Parathyroid adenoma (tissue), 2 donors: ENCODE data around the gene CAV1.

Experiments used
- H2AFZ ChIP-seq: fragments of 300-600 bp; sonication (generic); one replicate; pipeline ENCODE4 v1.7.0; 2017; ENCODE audit warnings: antibody characterized with exemption, mild to moderate bottlenecking
- H3K27ac ChIP-seq: fragments of 300-600 bp; sonication (generic); one replicate; pipeline ENCODE4 v1.7.0; 2017
- H3K27me3 ChIP-seq: fragments of 300-600 bp; sonication (generic); one replicate; pipeline ENCODE4 v1.7.0; 2017; ENCODE audit warnings: low read length; ENCODE audit not compliant: control insufficient read depth, insufficient read depth
- H3K36me3 ChIP-seq: fragments of 300-600 bp; sonication (generic); one replicate; pipeline ENCODE4 v1.7.0; 2017; ENCODE audit warnings: low read length; ENCODE audit not compliant: control insufficient read depth, insufficient read depth
- H3K4me1 ChIP-seq: fragments of 300-600 bp; sonication (generic); one replicate; pipeline ENCODE4 v1.7.0; 2017; ENCODE audit warnings: control low read depth
- H3K4me2 ChIP-seq: fragments of 300-600 bp; sonication (generic); one replicate; pipeline ENCODE4 v1.7.0; 2017; ENCODE audit warnings: low read length
- H3K4me3 ChIP-seq: fragments of 300-600 bp; sonication (generic); one replicate; pipeline ENCODE4 v1.7.0; 2017; ENCODE audit warnings: low read depth, low read length
- H3K79me2 ChIP-seq: fragments of 300-600 bp; sonication (generic); one replicate; pipeline ENCODE4 v1.7.0; 2017; ENCODE audit warnings: control low read depth
- H3K9ac ChIP-seq: fragments of 300-600 bp; sonication (generic); one replicate; pipeline ENCODE4 v1.7.0; 2017; ENCODE audit warnings: mild to moderate bottlenecking
- H3K9me3 ChIP-seq: fragments of 300-600 bp; sonication (generic); one replicate; pipeline ENCODE4 v1.7.0; 2017; ENCODE audit warnings: low read length; ENCODE audit not compliant: control insufficient read depth
- TF ChIP-seq, protein P1 (sequence below): fragments of 300-600 bp; sonication (generic); IDR thresholded peaks from one replicate; pipeline ENCODE4 v1.7.0; 2017; ENCODE audit warnings: antibody characterized with exemption, mild to moderate bottlenecking
- donor health status: primary hyperparathyroidism.

The CAV1 gene

DNA sequence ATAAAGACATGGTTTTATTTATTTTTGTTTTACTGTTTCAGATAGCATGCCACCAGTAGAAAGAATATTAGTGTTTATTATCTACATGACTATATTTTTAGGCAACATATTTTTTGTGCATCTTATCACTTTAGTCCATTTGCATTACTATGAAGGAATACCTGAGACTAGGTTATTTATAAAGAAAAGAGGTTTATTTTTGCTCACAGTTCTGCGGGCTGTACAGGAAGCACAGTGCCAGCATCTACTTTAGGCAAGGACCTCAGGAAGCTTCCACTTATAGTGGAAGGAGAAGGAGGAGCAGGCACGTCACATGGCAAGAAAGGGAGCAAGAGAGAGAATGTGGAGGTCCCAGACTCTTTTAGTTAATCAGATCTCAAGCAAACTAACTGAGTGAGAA is 19.6 kb upstream of the CAV1 start:
- Histone ChIP-seq H3K27ac (no peak overlapping the region), H3K4me2 (no peak overlapping the region), H3K9me3 (no peaks in the 10 kb centered on the region), H3K4me1 (peaks cover 2% of the 10 kb centered on the region), H3K27me3 (no peaks in the 10 kb centered on the region), H3K4me3 (no peak overlapping the region), H2AFZ (no peak overlapping the region), H3K9ac (no peak overlapping the region), H3K79me2 (no peaks in the 10 kb centered on the region), H3K36me3 (no peaks in the 10 kb centered on the region)
- TF ChIP-seq, protein P1, sequence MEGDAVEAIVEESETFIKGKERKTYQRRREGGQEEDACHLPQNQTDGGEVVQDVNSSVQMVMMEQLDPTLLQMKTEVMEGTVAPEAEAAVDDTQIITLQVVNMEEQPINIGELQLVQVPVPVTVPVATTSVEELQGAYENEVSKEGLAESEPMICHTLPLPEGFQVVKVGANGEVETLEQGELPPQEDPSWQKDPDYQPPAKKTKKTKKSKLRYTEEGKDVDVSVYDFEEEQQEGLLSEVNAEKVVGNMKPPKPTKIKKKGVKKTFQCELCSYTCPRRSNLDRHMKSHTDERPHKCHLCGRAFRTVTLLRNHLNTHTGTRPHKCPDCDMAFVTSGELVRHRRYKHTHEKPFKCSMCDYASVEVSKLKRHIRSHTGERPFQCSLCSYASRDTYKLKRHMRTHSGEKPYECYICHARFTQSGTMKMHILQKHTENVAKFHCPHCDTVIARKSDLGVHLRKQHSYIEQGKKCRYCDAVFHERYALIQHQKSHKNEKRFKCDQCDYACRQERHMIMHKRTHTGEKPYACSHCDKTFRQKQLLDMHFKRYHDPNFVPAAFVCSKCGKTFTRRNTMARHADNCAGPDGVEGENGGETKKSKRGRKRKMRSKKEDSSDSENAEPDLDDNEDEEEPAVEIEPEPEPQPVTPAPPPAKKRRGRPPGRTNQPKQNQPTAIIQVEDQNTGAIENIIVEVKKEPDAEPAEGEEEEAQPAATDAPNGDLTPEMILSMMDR, result no peak

DNA sequence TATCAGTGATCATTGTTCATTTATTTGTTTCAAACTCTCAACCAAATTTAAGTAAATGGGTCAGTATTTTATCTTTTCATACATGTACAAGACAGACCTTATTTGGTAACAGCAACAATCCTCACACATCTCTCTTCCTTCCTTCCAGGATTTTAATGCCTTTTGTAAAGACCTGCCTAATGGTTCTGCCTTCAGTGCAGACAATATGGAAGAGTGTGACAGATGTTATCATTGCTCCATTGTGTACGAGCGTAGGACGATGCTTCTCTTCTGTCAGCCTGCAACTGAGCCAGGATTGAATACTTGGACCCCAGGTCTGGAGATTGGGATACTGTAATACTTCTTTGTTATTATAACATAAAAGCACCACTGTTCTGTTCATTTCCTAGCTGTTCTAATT is 19.0 kb upstream of the CAV1 start:
- Histone ChIP-seq H3K9me3 (no peaks in the 10 kb centered on the region), H3K27ac (no peak overlapping the region), H3K36me3 (no peaks in the 10 kb centered on the region), H3K4me3 (no peak overlapping the region), H2AFZ (no peak overlapping the region), H3K4me2 (no peak overlapping the region), H3K9ac (no peak overlapping the region), H3K79me2 (no peaks in the 10 kb centered on the region), H3K27me3 (no peaks in the 10 kb centered on the region), H3K4me1 (no peaks in the 10 kb centered on the region)
- TF ChIP-seq, protein P1, result no peak

DNA sequence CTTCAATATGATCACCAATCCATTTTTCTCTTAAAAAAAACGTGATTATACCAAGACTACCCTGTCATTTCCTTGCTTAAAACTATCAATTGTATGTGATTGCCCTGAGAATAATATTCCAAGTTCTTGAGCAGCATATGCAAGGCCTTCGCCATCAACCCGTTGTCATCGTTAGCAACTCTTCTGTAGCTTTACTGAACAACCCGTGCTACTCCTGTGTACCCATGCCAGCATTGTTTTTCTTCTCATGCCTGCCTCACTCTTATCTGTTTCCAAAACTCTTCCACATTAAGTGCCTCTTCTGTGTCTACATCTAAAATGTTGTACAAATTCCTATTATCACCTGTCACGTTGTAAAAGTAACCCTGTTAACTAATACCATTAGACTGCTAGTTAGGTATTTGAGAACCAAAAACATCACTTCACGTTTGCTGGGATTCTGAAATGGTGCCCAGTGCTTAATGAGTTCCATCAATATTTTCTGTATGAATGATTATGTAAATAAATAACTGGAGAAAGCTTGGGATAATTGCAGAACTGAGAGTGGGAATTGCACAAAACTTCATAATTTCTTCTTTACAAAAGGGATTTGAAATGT is 14.8 kb upstream of the CAV1 start:
- H3K4me1 ChIP-seq, result no peaks in the 10 kb centered on the region
- no peaks in the 10 kb centered on the region for H3K27me3 ChIP-seq
- TF ChIP-seq, protein P1, result no peak
- no peak overlapping the region for H3K4me2 ChIP-seq
- H3K79me2 ChIP-seq, result no peaks in the 10 kb centered on the region
- H3K9ac ChIP-seq, result no peak overlapping the region
- H3K27ac ChIP-seq, result no peak overlapping the region
- H3K4me3 ChIP-seq, result no peak overlapping the region
- H2AFZ ChIP-seq, result no peak overlapping the region
- H3K36me3 ChIP-seq, result no peaks in the 10 kb centered on the region
- no peaks in the 10 kb centered on the region for H3K9me3 ChIP-seq

DNA sequence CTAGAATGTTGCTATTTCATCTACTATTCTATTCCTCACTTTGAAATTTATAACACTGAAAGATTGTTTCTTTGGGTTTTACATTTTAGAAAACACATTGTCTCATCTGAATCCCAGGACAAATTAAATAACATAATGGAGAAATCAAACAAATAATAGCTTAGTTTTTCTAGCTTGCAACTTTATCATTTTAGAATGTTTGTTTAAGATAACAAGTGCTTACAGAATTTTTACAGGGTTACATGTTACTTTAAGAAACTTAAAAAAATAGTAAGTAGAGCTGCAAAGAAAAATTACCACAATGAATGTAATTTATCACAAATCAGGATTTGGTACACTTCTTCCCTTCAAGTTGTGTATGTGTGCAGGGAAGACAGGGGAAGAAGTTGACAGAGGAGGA is 14.0 kb upstream of the CAV1 start:
- Histone ChIP-seq H3K27ac (no peak overlapping the region), H3K36me3 (no peaks in the 10 kb centered on the region), H3K4me1 (no peaks in the 10 kb centered on the region), H3K79me2 (no peaks in the 10 kb centered on the region), H3K9ac (no peak overlapping the region), H3K9me3 (no peaks in the 10 kb centered on the region), H3K4me2 (no peak overlapping the region), H3K27me3 (no peaks in the 10 kb centered on the region), H2AFZ (no peak overlapping the region), H3K4me3 (no peak overlapping the region)
- TF ChIP-seq, protein P1, result no peak
